ENCODE results near the gene ASB16. TPM values are rescaled to one million over a fixed set of nuclear protein-coding genes. Genes with fewer than 3 reads are reported as not detected.

The ASB16 gene
- polyA plus RNA-seq, 3 donors, result 2.1 to 4.7 (median 4.4) TPM

DNA sequence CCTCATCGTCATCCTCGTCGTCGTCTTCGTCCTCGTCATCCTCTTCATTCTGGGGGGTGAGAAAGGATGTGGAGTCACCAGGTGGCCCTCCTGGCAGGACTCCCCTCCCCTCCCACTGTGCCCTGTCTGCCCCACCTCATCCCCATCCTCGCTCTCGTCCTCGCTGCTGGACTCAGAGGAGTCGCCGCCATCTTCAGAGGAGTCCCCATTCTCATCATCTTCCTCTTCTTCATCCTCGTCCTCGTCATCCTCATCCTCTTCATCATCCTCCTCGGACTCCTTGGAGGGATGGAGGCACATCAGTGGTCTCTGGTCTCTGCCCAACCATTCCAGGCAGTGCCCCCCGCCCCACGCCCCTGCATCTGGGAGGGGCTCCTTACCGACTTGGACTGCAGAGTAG is 36.8 kb downstream of the ASB16 start:
- no peak for DNase-seq

DNA sequence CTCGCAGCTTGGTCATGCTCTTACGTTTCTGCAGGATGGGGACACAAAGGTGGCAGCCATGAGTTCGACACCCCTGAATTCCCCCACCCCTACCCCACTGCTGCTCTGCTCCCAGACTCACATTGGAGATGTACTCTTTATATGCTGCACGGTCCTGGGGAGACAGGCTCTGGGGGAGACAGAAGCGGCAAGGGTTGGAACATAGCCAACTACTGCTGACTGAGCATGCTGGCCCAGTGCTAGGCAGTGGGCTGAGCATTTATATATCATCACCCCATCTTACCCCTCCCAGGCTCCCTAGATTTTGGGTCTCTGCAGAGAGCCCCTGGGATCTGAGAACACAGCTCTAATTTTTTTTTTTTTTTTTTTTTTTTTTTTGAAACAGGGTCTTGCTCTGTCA is 37.2 kb downstream of the ASB16 start:
- no peak for DNase-seq

DNA sequence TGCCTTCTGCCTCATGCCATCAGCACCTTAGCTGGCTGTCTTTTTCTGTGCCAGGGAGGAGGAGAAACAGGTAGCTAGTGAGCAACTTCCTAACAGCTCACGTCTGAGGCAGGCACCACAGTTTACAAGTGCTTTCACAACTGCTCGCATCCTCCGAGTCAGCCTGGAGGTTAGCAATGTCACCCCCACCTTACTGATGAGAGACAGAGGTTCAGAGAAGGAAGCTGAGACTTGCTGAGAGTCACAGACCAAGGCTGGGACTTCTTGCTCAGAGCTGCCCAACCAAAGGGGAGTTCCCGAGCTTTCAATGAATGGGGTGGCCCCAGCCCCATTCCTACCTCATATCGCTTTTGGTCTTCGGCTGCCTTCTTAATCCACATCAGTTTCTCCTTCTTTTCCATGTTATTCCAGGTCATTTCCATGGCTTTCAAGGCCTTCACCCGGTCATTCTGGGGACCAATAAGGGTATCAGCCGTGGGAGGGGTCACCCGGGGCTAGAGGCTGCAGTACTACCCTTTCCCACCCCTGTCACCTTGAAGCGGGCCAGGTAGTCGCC is 39.4 kb downstream of the ASB16 start:
- no peak for DNase-seq

DNA sequence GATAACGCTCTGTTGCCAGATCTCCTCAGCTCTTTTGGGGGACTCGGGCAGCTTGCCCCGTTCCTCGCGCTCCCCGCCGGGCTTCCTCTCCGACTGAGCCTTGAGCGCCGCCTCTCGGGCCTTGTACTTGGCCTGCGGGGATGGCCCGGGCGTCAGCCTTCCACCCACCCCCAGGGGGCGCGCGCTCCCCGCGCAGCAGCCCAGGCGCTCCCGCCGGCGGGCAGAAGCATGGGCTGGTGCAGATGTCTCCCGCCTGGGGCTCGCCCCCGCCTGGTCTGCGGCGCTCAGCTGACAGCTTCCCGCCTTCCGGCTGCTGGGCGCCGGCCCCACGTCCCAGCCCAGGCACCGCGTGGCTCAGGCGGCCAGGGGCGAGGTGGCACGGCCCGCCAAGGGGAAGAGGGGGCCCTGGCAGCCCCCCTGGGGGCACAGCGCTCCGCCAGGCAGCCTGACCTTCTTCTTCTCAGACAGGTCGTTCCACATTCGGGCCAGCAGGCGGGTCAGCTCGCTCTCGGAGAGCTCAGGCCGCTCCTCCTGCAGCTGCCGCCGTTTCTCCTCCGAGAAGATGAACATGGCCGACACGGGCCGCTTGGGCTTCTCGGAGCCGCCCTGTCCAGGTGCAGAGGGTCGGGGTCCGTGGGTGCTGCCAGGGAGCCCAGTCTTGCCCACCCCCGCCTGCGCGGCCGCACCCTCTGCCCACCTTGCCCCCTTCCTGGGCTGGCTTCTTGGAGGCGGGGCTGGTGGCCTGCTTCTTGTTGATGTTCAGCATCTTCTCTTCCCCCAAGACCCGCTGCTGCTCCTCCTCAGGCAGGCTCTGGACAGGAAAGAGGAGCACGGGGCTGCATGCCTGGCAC is 40.1 kb downstream of the ASB16 start:
- peak; percentile 79 for DNase-seq

DNA sequence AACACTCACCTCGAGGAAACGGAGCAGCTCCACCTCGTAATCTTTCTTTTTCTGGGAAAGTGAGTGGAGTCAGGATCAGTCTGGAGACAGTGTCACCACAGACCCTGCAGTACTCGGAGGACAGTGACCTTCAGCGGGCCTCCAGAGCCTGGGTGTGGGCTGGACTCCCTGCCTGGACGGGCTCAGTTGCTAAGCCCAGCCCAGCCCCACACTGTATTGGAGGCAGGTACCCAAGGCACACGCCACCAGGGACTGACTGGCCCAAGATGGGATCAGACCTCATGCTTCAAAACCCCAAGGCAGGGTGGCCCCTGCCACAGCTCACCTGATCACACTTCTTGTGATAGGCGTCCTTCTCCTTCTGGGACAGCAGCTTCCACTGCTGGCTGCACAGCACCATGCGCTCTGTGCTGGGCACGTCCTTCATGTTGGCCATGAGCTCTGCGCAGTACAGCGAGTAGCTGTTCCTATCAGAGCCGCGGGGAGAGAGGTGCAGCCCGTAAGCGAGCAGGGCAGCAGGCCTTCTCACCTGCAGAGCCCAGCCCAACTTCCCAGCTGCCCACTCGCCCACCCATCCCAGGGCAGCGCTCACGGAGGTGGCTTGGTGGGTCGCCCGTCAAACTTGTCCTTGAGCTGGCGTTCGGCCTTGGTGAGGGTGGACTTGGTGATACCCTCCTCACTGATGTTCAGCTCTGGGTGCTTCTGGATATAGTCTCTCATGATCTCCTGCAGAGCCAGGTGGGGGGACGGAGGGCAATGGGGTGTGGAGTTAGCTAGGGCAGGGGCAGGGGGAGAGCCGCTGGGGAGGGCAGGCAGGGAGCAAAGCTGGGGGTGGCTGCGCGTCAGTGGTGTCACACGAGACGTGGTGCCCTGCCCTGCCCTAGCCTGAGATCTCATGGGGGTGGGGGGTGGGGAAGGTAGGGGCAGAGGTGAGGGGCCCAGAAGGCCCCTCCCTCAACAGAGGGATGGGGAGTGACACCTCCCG is 41.1 kb downstream of the ASB16 start:
- DNase-seq, result no peak

DNA sequence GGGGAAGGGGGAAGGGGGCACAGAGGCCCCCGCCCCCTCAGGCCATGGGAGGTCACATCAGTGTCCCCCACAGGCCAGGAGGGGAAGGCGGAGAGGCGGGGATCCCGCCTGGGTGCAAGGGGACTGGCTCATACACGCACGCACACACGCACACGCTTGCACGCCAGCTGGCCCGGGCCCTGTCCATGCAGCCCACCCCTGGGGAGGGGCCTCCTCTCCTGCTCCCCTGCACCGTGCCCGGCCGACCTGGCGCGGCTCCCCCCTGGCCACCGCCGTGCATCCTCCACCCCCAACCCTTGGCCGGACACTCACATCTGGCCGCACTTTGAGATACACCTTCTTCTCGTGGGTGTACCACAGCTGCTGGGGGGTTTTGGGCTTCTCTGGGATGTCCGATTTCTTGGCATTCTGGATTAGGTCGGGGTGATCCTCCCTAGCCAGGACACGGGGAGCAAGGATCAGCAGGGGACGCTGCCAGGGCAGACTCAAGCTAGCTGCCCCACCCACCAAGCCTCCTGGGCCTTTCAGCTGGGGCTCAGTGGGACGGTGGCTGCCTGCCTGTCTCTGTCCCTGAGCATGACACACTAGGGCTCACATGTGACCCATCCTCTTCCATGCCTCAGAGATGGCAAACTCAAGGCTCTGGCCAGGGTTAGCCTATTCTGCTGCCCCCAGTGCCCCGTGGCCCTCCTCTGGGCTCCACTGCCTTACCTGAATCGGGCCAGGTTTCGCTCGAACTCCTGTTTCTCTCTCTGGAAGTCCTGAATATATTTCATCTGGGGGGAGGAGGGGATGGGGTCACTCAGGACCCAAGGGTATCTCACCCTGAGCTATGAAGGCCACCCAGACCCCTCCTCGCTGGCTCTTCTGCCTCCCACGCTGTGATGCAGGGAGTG is 42.3 kb downstream of the ASB16 start:
- no peak for DNase-seq

DNA sequence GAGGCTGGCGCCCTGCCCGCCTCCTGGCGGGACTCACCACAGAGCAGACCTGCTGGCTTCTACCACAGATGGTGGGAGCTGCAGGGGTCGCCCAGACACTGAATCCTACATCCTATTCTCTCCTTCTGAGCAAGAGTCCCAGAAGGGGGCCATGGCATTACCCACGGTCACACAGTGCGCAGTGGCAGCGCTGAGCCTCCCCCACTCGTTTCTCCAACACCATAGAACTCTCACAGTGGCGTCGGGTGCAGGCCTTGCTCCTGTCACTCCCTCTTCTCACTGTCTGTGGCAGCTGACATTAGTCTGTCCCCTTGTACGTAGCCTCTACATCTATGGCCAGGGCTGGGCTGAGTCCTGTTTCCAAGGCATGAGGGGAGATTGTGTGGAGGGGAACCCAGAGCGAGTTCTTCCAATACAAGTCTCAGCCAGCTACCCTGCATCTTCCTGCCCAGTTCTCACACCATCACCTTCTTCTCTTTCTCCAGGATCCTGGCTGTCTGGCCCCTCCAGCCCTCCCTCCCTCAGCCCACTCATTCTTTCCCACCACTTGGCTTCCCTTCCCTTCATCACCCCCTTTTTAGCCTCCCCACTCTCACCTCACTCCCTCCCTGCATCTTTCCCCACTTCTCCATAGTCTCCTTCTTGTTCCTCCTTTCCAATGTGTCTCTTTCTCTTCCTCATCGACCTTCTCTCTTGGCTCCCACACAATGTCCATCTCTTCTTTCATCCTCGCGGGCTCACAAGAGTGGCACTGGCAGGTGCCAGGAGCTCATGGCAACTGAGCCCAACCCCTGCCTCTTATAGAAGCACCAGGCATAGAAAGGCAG is 43.1 kb downstream of the ASB16 start:
- DNase-seq, result no peak

DNA sequence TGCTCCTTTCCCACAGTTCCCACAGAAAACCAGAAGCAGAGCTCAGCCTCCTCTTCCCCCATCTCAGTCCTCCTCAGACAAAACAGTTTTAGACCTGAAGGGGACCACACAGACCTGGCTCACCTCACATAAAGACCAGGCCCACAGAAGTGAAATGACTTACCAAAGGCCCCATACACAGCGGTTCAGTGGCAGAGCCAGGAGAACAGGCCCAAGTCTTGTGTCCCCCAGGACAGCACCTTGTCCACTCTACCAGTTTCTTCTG is 43.7 kb downstream of the ASB16 start:
- DNase-seq, result no peak

DNA sequence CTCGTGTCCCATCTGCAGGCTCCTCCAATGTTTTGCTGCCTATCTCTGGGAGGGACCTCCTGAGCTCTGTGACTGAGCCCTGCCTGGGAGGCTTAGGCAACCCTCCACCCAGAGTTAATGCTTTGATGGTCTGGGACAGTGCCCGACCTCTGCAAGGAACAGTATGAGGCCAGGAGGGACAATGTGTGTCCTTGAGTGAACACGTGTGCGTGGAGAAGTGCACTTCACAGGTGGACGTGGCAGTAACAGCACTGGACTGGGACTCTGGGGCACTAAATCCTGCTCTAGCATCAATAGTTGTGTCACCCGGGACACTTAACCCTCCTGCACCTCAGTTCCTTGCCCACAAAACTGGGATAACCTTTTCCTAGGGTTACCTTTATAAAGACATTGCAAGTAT is 44.4 kb downstream of the ASB16 start:
- DNase-seq, result no peak

DNA sequence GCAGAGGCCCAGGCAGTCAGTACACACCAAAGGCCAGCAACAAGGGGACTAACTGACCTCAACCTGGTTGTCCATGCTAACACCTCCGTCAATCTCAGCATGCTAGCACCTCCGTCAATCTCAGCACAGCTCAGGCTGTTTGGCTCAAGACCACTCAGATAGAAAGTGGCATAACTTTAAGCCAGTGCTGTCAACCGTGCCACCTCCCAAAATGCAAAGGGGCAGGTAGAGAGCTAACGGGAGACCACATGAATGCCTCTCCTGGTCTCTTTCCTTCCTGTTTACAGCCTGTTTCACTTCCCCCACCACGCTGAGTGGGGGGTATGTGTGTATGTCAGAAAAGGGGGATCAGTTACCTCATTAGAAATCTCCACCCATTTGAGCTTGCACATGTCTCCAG is 45.7 kb downstream of the ASB16 start:
- DNase-seq, result no peak

DNA sequence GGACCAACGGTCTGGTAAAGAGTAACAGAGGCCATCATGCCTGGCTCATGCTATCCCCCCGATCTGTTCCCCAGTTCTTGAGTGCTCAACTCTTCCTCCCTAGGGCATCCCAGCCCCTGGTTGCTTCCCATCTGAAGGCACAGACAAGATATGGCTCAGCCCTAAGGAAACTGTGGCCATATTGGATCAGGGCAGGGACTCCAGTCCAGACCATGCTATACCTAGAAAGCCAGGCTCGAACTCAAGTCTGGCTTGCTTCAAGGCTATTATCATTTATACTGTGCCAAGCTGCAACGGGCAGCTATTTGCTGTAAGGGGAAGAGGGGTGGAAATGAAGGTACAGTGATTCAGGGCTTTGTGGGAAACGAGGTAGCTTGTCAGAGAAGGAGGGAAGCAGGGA is 46.2 kb downstream of the ASB16 start:
- no peak for DNase-seq

DNA sequence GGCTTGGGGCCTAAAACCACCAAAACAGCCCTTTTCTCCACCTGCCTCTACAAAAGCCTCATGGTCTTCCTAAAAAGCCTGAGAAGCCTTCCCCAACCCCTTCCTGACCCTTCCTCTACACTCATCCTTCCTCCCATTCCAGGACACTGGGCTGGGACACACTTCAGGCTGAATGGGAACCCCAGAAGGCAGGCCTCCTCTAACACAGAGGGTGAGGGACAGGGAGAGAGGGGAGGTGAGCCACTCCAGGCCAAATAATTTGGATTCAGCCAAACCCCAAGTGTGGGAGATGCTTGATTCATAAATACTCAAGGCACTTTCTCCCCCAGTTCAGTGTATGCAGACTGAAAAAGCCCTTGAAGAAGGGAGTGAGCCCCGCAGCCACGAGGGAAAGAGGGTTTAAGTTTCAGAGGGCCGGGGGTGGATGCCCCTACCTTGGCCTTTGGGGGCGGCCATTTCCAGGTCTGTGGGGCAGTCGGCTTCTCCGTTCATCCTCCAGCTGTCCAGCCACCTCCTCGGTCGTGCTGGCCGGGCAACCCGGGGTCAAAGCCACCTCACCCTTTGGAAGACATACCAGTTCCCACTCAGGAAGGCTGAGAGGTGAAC is 47.3 kb downstream of the ASB16 start:
- no peak for DNase-seq

DNA sequence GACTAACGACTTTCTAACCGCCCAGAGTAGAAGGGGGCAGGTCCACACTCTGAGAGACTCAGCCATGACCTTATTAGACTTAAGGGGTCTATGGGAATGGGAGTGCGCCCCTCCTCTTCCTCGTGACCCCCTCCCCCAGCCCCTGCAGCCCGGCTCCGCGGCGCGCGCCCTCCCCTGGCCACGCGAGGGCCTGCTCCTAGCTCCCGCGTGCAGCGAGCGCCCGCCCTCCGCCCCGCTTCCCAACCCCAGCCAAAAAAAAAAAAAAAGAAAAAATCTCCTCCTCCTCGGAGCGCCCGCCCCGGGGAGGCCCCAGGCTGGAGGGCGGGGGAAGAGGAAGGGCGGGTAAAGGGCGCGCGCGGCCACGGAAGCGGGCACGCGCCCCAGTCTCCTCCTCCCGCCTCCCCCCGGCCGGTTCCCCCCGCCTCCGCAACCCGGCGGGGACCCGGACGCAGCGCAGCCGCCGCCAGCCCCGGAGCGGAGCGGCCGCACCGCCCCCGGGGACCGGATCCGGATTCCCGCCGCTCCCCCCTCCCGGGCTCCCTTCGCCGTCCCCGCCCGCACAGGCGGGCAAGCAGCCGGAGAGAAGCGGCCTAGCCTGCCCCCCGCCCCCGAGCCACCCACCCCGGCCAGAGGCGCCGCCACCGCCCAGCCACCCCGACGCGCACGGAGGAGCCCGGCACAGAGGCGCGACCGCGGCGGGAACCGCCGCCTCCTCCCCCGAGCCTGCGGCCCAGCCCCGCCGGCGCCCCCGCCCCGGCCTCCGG is 48.0 kb downstream of the ASB16 start:
- peak; percentile 91 for DNase-seq

DNA sequence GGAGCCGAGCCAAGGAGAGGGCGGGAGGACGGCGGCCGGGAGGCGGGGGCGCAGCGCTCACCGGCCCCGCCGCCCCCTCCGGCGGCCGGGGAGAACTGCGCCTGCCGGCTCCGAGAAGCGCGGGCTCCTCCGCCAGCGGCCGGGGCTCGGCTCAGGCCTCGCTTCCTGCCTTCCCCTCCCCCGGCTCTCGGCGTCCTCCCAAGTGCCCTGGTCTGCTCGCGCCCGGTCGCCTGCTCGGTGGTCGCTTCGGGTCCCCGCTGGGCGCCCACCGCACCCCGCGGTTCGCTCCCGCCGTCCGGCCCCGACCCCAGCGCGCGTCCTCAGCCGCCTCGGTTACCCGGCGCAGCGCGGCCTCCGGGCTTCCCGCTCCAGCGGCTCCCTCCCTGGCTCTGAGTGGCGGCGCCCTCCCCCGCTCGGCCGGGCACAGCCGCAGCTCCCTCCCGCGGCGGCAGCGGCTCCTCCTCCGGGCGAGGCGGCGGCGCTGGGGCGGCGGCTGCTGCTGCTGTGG is 48.7 kb downstream of the ASB16 start:
- DNase-seq, result peak; percentile 60

DNA sequence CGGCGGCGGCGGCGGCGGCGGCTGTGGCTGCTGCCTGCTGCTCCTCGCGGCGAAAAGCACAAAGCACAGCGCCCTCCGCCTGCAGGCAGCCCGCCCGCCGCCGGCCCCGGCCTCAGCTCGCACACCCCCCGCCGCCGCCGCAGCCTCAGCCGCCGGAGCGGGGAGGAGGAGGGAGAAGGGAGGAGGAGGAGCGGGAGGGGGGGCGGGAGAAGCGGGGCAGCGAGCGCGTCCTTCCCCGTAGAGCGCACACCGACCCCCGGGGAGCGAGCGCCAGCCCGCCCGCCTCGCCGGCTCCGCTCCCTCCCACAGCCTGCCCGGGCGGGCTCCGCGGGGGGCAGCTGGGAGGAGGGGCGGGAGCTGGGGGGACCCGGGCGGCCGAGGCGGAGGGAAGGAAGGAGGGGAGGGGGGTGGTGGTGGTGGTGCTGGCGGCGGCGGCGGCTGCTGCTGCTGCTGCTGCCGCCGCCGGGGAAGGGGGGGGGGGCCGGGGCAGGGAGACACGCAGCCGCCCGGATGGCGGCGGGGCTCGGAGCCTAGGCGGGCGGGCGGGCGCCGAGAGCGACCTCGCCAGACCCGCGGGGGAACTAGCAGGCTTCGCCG is 49.2 kb downstream of the ASB16 start, which contains the start of gene UBTF:
UBTF (minus strand) TSS at position 60 of the 597 bp plus-strand sequence. CDS start 1,446 bp downstream, outside the sequence.
- DNase-seq, result peak; percentile 79

DNA sequence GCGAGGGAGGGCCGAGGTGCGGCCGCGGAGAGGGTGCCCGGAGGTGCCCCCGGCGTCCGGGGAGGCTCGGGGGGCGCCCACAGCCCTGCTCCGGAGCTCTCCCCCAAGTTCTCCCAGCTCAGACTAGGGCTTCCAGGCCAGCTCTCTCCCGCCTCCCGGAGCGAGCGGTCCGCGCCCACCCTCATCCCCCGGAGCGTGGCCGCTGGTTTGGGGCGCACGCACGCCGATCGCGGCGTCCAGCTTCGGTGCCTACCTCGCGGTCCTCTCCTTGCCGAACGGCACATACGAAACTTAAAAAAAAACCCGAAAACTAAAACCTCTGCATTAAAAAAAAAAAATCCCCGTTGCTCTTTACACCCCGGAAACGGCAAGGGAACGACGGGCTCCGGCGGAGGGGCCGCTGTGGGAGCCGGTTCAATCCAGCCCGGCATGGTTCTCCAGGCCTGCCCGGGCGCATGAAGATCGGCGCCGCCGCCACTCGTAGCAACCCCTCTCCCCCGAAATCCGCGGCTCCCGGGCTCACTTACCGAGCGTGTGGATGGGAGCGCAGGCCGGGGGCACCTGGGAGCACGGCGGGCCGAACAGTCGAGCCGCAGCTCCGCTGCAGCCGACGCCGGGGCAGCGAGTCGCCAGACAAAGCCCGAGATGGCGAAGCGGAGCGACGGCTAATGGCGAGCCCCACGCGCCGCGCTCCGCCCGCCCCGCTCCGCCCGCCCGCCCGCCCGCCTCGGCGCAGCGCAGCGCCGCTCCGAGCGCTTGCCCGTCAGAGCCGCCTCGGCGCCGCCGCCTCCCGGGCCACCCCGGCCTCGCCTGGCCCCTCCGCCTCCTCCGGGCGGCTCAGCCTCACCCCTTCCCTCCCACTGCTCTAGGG is 49.9 kb downstream of the ASB16 start:
- peak; percentile 28 for DNase-seq

DNA sequence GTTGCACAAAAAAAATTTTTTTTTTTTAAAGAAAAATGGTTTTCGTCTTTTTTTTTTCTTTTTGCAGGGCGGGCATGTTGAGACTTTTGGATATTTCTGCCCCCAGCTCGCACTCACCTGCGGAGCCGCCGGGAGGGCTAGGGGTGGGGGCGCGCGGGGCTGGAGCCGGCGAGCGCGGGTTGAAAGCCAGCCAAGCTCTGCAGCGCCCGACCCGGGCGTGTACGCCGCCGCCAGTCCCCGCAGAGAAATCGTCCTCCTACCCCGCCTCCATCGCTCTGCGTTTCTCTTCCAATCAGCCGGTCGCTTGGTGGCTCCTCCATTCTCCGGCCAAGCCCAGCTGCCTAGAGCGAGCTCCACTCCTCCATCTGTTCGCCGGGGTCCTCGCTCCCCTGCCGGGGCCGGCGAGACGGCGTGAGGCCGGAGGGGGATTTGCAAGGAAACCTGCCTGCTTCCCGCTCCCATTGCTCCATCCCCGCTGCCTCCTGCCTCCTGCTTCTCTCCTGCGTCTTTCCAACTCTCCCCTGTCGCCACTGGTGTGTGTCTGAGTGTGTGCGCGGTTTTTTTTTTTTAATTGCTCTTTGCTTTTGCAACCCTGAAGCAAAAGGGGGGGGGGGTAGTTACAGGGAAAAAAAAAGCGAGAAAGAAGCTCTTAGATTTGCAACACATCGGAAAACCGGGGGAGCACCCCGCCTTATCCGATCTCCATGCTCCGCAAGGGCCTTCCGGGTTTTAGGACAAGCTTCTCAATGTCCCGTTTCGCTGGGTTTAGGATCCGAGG is 50.8 kb downstream of the ASB16 start:
- peak; percentile 82 for DNase-seq

All from renal pelvis (tissue), 4 donors.